Lung (tissue), 12 donors: ENCODE results near the gene DMRT3. TPM values are rescaled to one million over a fixed set of nuclear protein-coding genes. Genes with fewer than 3 reads are reported as not detected.
A peak's percentile ranks its signal among the peaks of the same experiment; 100 is the strongest.

Experiments
- ATAC-seq: fragments of 200-7000 bp; cut with Tn5 transposase; one replicate; pipeline ENCODE4 v1.9.1; 2020; ENCODE audit warnings: moderate number of reproducible peaks; ENCODE audit not compliant: insufficient read depth, low FRiP score
- DNase-seq, 3 donors: peaks; one replicate each; pipeline ENCODE4 v3.0.0-alpha.2; 2013 to 2017
- H3K27ac ChIP-seq, 2 donors: one replicate each; pipeline ENCODE4 v1.5.1; 2013; ENCODE audit warnings: mild to moderate bottlenecking in 2 of 2, moderate library complexity in 2 of 2, control low read depth in 1 of 2, inconsistent platforms in 1 of 2, low read depth in 1 of 2, low read length in 1 of 2
- H3K27me3 ChIP-seq, 3 donors: one replicate each; pipeline ENCODE4 v1.5.1; 2013; ENCODE audit warnings: low read length in 2 of 3; ENCODE audit not compliant: control insufficient read depth in 3 of 3, insufficient read depth in 3 of 3
- H3K36me3 ChIP-seq, 4 donors: one replicate each; pipeline ENCODE4 v1.5.1; 2013; ENCODE audit warnings: low read length in 4 of 4, mild to moderate bottlenecking in 1 of 4, moderate library complexity in 1 of 4; ENCODE audit not compliant: control insufficient read depth in 4 of 4, insufficient read depth in 4 of 4
- H3K4me1 ChIP-seq, 5 donors: one replicate each; pipeline ENCODE4 v1.5.1; 2013; ENCODE audit warnings: low read length in 5 of 5, mild to moderate bottlenecking in 2 of 5, moderate library complexity in 1 of 5; ENCODE audit not compliant: control insufficient read depth in 5 of 5, insufficient read depth in 5 of 5
- H3K4me3 ChIP-seq: one replicate; pipeline ENCODE4 v1.5.1; 2013; ENCODE audit warnings: mild to moderate bottlenecking, control low read depth, moderate library complexity
- H3K9ac ChIP-seq, 2 donors: one replicate each; pipeline ENCODE4 v1.5.1; 2013; ENCODE audit warnings: low read length in 2 of 2, control low read depth in 1 of 2; ENCODE audit not compliant: insufficient read depth in 1 of 2
- H3K9me3 ChIP-seq, 4 donors: one replicate each; pipeline ENCODE4 v1.5.1; 2013; ENCODE audit warnings: low read length in 3 of 4, mild to moderate bottlenecking in 1 of 4, moderate library complexity in 1 of 4; ENCODE audit not compliant: control insufficient read depth in 4 of 4, insufficient read depth in 3 of 4
- WGBS, 2 donors: extraction: QIAGEN DNeasy Blood & Tissue Kit; methylation state at CpG; one replicate each; pipeline ENCODE4 v1.1.7; 2013; 5-methylcytosine and 5-hydroxymethylcytosine counted together
- polyA plus RNA-seq, 2 donors: library from polyadenylated mRNA; stranded (reverse); fragments of 200-250 nt; gene quantifications; one replicate each; pipeline ENCODE4 v1.2.1, GENCODE V29; 2013
- total RNA-seq, 2 donors: library from RNA; depleted of rRNA in 1 of 2; stranded (reverse); fragments of >200 nt in 1 of 2; gene quantifications; one replicate each; pipeline ENCODE4 v1.2.1, GENCODE V29; 2014 to 2021
- TF ChIP-seq, protein P1 (sequence below): IDR thresholded peaks from 2 replicates; pipeline ENCODE4 v1.5.1; 2012; ENCODE audit warnings: mild to moderate bottlenecking; ENCODE audit errors: control extremely low read depth, extremely low read depth
- donor health status: control.
- donor health status: control.
- donor health status: Bipolar disorder and iron deficiency.
- donor health status: healthy.
- donor health status: DM: yes; HTN: yes; CAD: no.

Gene DMRT3
- total and polyA plus RNA-seq, 4 donors, result 0.13 to 0.20 TPM; not detected in 2

DNA sequence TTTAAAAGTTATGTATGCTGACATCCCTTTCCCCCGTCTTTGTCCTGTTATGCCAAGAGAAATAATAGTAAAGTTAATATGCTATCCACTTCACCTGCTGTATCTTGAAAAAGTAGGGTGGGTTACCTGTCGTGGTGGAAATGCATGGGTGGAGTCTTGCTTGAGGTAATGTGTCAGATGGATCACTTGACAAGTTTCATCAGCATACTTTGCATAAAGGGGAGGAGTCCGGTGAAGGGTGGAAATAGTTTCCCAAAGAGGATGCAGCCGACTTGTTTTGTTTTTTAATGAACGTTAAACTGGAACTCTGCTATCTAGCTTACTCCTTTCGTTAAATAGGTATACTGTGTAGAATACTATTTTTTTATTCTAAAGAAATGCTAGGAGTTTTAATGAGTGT is 9.0 kb upstream of the DMRT3 start:
- WGBS, 2 donors, result 7 to 8% methylated on average over 6 of the region's 6 CpGs
- TF ChIP-seq, protein P1, sequence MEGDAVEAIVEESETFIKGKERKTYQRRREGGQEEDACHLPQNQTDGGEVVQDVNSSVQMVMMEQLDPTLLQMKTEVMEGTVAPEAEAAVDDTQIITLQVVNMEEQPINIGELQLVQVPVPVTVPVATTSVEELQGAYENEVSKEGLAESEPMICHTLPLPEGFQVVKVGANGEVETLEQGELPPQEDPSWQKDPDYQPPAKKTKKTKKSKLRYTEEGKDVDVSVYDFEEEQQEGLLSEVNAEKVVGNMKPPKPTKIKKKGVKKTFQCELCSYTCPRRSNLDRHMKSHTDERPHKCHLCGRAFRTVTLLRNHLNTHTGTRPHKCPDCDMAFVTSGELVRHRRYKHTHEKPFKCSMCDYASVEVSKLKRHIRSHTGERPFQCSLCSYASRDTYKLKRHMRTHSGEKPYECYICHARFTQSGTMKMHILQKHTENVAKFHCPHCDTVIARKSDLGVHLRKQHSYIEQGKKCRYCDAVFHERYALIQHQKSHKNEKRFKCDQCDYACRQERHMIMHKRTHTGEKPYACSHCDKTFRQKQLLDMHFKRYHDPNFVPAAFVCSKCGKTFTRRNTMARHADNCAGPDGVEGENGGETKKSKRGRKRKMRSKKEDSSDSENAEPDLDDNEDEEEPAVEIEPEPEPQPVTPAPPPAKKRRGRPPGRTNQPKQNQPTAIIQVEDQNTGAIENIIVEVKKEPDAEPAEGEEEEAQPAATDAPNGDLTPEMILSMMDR, result no peak
- H3K4me3 ChIP-seq, result no peak overlapping the region
- H3K9me3 ChIP-seq, result peaks cover 0 to 20% (median 0%) of the 10 kb centered on the region in 4 donors
- H3K4me1 ChIP-seq, result peaks cover 0 to 22% (median 0%) of the 10 kb centered on the region in 5 donors
- no peak overlapping the region for H3K27ac ChIP-seq
- H3K27me3 ChIP-seq, result peaks cover 6 to 98% (median 88%) of the 10 kb centered on the region in 3 donors
- ATAC-seq (no peak), DNase-seq (no peak)
- H3K9ac ChIP-seq, result no peak overlapping the region
- H3K36me3 ChIP-seq, result no peaks in the 10 kb centered on the region

DNA sequence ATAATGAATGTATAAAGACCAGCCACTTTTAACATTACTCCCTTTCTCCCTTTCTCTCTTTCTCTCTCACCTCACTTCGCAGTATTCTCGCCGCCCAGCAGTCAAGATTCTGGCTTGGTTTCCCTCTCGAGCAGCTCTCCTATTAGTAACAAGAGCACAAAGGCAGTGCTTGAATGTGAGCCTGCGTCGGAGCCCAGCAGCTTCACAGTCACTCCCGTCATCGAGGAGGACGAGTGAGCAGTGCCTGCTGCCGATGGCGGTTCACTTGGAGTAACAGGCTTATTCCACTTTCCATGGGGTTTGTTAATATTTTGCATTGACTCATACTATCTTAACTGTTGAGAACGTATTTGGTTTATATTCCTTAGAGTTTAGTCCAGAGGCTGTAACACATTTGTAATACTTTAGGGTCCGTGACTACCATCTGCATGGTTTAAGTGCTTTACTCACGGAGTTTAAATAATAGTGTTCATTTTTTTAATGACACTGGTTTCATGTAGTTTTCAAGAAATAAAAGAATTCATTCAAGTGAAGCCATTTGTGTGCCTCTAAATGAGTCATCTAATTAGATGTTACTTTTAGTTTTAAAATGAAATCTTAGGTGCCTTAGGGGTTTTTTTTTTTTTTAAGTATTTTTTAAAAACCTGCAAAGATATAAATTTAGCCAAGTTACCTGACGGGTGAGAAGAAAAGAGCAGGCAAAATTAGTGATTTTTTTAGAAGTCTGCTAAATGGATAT is 8.4 kb upstream of the DMRT3 start:
- Histone ChIP-seq H3K27ac (no peak overlapping the region), H3K4me1 (peaks cover 0 to 22% (median 0%) of the 10 kb centered on the region in 5 donors), H3K9ac (no peak overlapping the region), H3K4me3 (no peak overlapping the region), H3K36me3 (no peaks in the 10 kb centered on the region), H3K9me3 (peaks cover 0 to 21% (median 0%) of the 10 kb centered on the region in 4 donors), H3K27me3 (peaks cover 8 to 98% (median 94%) of the 10 kb centered on the region in 3 donors)
- TF ChIP-seq, protein P1, result no peak
- 11 to 14% methylated on average over 14 to 15 of the region's 15 CpGs for WGBS, 2 donors
- ATAC-seq (no peak), DNase-seq (peak in 1 of 3 donors; percentile 44)

DNA sequence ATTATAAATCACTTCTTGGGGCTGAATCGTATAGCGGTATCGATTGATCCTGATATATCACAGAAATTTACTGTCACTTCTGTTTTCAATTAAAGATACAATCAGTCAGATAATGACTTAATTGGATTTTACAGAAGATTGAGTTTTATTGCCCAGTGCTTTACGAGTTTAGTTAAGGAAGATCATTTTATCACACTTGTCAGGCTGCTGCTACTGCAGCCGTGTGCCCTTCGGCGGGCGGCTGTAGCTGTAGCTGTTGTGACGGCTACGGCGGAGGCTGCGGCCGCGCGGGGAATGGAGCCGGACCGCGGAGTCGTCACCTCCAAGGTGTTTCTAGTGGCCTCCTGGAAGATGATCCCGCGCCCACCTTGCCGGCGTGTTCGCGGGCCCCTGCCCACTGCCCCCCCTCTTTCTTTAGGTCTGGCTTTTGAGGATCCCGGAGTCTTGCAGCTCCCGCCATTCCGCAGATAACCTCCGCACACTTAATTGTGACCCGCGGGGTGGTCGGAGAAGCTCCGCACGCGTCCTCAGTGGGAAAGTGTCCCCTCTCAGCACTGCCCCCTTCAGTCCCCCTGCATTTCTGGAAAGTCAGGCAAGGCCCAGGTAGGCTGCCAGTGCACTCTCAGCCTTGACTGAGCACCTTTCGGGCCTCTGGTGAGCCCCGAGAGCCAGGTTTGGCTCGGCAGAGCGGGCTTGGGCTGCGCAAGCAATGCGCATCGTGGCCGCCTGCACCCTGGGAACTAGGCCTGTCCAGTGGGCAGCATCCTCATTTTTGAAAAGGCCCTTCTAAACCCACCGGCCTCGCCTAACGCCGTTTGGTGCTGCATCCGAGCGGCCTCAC is 6.9 kb upstream of the DMRT3 start:
- peaks cover 17 to 98% (median 94%) of the 10 kb centered on the region in 3 donors for H3K27me3 ChIP-seq
- H3K4me1 ChIP-seq, result peaks cover 0 to 22% (median 0%) of the 10 kb centered on the region in 5 donors
- ATAC-seq (no peak), DNase-seq (no peak)
- TF ChIP-seq, protein P1, result no peak
- no peaks in the 10 kb centered on the region for H3K36me3 ChIP-seq
- peaks cover 0 to 25% (median 0%) of the 10 kb centered on the region in 4 donors for H3K9me3 ChIP-seq
- H3K4me3 ChIP-seq, result no peak overlapping the region
- 8 to 11% methylated on average over 47 to 49 of the region's 49 CpGs for WGBS, 2 donors
- no peak overlapping the region for H3K9ac ChIP-seq
- H3K27ac ChIP-seq, result no peak overlapping the region
